Measurements from ENCODE around the gene SFXN3.

SFXN3 gene, protein sequence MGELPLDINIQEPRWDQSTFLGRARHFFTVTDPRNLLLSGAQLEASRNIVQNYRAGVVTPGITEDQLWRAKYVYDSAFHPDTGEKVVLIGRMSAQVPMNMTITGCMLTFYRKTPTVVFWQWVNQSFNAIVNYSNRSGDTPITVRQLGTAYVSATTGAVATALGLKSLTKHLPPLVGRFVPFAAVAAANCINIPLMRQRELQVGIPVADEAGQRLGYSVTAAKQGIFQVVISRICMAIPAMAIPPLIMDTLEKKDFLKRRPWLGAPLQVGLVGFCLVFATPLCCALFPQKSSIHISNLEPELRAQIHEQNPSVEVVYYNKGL

DNA sequence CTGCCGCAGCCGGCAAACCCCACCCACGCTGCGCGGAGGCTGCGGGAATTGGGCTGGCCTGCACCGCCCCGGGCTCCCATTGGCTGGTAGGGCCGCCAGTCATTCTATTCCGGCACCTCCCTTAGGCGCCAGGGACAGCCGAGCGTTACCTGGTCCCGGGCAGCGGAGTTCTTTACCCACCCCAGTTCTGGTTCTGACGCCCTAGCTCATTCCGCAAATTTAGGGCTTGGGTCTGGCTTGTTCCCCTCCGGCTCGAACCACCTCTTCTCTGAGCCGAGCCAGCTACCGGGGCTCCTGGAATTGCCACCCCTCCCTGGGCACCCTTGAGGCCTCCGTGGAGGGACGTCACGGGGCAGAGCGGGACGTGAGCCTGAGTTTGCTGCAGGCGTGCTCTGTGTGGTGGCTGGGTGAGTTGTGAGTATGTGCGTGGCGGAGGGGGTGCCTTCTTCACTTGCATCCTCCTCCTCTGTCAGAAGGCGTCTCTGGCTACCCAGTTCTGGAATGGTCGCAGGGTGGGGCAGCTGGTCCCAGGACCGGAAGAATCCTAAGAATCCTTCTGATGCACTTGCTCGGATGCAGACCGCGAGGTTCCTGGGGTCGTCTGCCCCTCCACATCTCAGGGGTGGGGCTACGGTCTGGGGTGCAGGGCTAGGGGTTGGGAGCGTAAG lies at the start of gene SFXN3, which contains the start of gene PDZD7:
TSS of gene SFXN3 (plus strand) at position 107 of the 668 bp plus-strand sequence. CDS start 3,461 bp downstream, outside the sequence.
TSS of gene PDZD7 (minus strand) at position 2 of the 668 bp plus-strand sequence. CDS start 910 bp downstream, outside the sequence.
- peak; percentile 92 to 97 (median 96) for DNase-seq (ENCODE audit: low read depth in 3 of 3)

DNA sequence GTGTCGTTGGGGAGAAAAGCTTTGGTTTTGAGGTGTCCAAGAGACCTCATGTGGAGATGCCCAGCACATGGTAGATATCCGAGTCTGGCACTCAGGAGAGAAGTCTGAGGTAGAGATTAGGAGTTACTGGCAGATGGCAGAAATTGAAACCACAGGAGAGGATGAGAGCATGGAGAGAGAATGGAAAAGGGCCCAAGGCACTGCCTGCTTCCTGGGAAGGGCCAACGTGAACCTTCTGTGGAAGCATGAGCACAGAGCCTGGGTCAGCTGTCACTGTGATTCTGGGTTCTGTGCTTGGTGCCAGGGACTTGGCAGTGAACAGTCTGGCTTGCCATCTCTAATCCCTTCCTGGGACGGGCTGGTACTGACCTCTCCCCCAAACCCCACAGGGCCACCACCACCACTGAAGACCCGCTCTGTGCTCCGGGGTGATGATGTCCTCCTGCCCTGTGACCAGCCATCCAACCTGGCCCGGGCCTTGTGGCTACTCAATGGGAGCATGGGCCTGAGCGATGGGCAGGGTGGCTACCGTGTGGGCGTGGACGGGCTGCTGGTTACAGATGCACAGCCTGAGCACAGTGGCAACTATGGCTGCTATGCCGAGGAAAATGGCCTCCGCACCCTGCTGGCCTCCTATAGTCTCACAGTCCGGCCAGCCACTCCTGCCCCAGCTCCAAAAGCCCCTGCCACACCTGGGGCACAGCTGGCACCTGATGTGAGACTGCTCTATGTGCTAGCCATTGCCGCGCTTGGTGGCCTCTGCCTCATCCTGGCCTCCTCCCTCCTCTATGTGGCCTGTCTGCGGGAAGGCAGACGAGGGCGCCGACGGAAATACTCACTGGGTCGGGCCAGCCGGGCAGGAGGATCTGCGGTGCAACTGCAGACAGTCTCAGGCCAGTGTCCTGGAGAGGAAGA lies 47.9 kb upstream of the SFXN3 start:
- no peak for DNase-seq (ENCODE audit: low read depth in 3 of 3)

DNA sequence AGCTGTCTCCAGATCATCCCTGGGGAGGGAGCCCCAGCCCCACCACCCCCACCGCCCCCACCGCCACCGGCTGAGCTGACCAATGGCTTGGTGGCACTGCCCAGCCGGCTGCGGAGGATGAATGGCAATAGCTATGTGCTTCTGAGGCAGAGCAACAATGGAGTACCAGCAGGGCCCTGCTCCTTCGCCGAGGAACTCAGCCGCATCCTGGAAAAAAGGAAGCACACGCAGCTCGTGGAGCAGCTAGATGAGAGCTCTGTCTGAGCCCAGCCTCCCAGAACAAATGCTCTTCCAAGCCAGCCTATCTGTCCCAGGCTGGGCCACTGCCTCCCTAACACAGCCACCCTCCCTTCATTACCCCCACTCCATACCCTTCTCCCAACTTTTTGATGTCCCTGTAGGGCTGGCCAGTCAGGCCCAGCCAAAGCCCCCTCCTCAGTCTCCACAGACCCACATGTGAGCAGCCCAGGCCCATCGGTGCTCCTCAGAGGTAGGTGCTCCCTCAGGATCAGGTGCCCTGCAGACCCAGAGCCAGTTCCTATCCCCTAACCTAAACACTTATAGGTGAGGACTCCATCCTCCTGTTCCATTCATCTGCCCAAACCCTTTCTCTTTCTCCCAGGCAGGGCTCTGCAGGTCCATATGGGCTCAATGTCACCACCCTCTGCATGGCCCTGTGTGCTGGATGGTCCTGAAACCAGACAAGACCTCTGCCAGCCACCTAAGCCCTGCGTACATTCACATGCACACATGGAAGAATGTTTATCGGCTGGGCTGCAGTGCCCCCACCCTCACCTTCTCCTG lies 47.0 kb upstream of the SFXN3 start:
- DNase-seq (ENCODE audit: low read depth in 3 of 3): no peak

DNA sequence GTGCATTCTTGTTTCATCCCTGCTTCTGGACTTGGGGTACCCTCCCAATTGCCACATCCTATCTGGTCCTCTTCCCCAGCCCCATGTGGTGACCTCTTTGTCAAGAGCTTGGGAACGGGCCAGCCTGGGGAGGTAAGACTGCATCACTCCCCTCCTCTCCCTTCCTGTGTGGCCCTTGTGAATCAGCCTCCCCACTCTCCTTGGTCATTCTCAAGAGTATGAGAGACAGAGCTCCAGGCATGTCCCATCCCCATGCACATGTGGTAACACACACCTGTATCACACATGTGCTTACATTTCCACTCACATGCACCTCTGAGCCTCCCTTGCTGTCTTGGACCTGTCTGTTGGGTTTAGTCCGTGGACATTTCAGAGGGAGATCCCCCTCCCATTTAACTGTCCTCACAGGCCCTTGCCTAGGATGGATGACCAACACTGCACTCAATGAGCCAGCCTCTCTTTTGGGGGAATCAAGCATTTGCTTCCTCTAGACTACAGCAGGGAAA lies 46.3 kb upstream of the SFXN3 start:
- no peak for DNase-seq (ENCODE audit: low read depth in 3 of 3)

GRCh38 chr10:100985336-100985735 lies 45.7 kb upstream of the SFXN3 start:
- no peak for DNase-seq (ENCODE audit: low read depth in 3 of 3)

- DNase-seq (ENCODE audit: low read depth in 3 of 3): no peak
These were observed 44.4 kb upstream of the SFXN3 start for GRCh38 chr10:100986623-100986951.

- peak; percentile 70 to 86 (median 73) for DNase-seq (ENCODE audit: low read depth in 3 of 3)
These were observed 43.9 kb upstream of the SFXN3 start, which contains the start of the genes MRPL43 and TWNK for GRCh38 chr10:100986952-100987684. MRPL43 (minus strand) TSS chr10:100987497; CDS start chr10:100987443, 54 bp downstream. TWNK (plus strand) TSS chr10:100987543; CDS start chr10:100988211, 668 bp downstream.

DNA sequence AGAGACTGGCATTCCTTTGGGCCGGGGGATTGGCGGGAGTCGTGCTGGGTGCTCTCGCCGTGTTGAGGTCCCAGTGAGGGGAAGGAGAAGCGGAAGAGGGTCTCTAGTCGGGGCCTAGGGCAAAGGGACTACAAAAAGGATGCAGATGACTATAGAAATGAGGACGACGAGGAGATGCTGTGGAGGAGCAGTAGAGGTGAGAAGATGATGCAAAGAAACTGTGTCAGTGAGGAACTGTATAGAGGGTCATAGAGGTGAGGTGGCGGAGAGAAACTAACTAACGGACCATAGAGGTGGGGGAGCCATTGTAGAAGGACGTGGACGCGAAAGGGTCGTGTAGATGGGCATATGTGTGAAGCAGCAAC lies 43.4 kb upstream of the SFXN3 start:
- no peak for DNase-seq (ENCODE audit: low read depth in 3 of 3)

GRCh38 chr10:100988166-100988565 lies 42.9 kb upstream of the SFXN3 start:
- no peak for DNase-seq (ENCODE audit: low read depth in 3 of 3)

- DNase-seq (ENCODE audit: low read depth in 3 of 3): no peak
These were observed 41.9 kb upstream of the SFXN3 start for GRCh38 chr10:100989088-100989487.

GRCh38 chr10:100993986-100994708 lies 36.9 kb upstream of the SFXN3 start:
- DNase-seq (ENCODE audit: low read depth in 3 of 3): no peak

DNA sequence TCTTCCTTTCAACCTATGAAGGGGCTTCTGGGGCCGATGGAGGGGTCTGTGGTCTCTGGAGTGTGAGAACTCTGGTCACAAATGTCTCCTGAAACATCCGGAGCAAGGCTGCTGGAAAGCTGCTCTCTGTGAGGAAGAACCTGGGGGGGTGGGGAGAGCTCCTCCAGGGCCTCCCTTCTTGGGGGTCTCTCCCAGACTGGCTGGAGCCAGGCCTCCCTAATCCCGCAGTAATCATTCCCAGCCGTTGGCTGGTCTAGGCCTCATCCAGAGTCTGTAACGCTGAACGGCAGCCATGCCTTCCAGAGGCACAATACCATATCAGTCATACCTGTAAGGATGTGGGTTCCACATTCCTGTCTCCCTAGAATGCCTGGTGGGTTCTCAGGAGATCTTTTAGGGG lies 35.9 kb upstream of the SFXN3 start:
- DNase-seq (ENCODE audit: low read depth in 3 of 3): no peak

DNA sequence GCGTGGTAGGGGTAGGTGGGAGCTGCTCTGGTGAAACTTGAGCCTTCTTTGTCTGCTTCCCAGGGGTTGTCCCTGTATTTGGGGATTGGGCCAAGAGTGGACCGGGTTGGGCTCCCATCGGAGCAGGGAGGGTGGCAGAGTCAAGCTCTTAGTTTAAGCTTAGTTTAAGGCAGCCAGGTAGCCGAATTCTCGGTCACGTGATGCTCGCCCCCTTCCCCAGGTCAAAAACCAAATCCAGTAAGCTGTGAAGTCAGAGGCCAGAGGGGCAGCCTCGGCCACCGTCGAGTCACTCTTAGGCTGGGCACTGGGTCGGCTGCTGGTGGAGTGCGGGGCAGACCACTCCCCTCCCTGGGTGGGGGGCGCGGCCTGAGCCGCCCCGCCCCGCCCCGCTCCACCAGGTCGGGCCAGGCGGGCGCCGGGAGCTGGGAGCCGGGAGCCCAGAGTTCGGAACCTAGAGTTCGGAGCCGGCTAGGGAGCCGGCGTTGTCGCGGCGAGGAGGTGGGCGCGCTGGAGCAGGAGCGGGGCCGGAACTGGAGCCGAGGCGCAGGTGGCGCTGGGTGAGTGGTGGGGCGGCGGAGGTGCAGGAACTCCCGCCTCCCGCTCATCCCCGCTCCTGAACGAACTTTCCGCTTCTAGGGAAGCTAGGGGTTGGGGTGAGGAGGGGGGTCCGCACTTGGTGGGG lies 34.2 kb upstream of the SFXN3 start:
- no peak for DNase-seq (ENCODE audit: low read depth in 3 of 3)

- DNase-seq (ENCODE audit: low read depth in 3 of 3): peak; percentile 32 to 78 (median 51)
These were observed 33.5 kb upstream of the SFXN3 start for GRCh38 chr10:100997360-100998182.

GRCh38 chr10:100998183-100998990 lies 32.6 kb upstream of the SFXN3 start:
- peak in 2 of 3 donors; percentile 26 to 70 for DNase-seq (ENCODE audit: low read depth in 3 of 3)

- DNase-seq (ENCODE audit: low read depth in 3 of 3): peak; percentile 47 to 68 (median 50)
These were observed 31.9 kb upstream of the SFXN3 start for GRCh38 chr10:100998991-100999741.

DNA sequence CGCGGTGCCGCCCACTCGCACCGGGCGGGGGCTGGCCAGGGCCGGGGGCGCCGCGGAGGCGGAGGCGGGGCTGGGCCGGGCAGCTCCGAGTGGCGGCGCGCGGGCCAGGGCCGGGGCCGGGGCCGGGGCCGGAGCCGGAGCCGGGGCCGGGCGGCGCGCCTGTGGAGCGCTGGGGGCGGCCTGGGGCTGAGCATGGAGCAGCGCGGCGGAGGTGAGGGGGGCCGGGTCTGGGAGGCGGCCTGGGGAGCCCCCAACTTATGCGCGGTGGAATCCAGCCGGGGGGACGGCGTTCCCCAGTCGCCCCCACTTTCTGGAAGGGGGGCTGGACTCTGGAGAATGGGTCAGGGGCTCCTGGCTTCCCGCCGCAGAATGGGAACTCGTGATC lies 31.3 kb upstream of the SFXN3 start, which contains the start of gene LZTS2:
TSS of gene LZTS2 (plus strand) at position 67 of the 385 bp plus-strand sequence. CDS start 2,731 bp downstream, outside the sequence.
- DNase-seq (ENCODE audit: low read depth in 3 of 3): no peak
